Activated CD4-positive, alpha-beta T cell treated with anti-CD3 and anti-CD28 coated beads for 48 hours (primary cell): ENCODE results near the gene AASDHPPT.

Experiments
- DNase-seq: peaks from one replicate; pipeline ENCODE4 v3.0.0-alpha.2; 2020

AASDHPPT gene

GRCh38 chr11:106086850-106087249 lies 9.4 kb downstream of the AASDHPPT start:
- DNase-seq, result no peak

- DNase-seq, result peak; percentile 63
Measured at GRCh38 chr11:106087815-106088435, 10.5 kb downstream of the AASDHPPT start.

- no peak for DNase-seq
Measured at GRCh38 chr11:106088896-106089295, 11.4 kb downstream of the AASDHPPT start.

GRCh38 chr11:106091480-106092123 lies 14.1 kb downstream of the AASDHPPT start:
- peak; percentile 34 for DNase-seq

- DNase-seq, result no peak
Measured at GRCh38 chr11:106092446-106092845, 15.0 kb downstream of the AASDHPPT start.

GRCh38 chr11:106098893-106099553 lies 21.6 kb downstream of the AASDHPPT start:
- no peak for DNase-seq

- no peak for DNase-seq
Measured at GRCh38 chr11:106101370-106101769, 23.9 kb downstream of the AASDHPPT start.

- no peak for DNase-seq
Measured at GRCh38 chr11:106101819-106102218, 24.4 kb downstream of the AASDHPPT start.

- no peak for DNase-seq
Measured at GRCh38 chr11:106105986-106106385, 28.5 kb downstream of the AASDHPPT start.

- no peak for DNase-seq
Measured at GRCh38 chr11:106121570-106122320, 44.3 kb downstream of the AASDHPPT start.

- no peak for DNase-seq
Measured at GRCh38 chr11:106127604-106128003, 50.1 kb downstream of the AASDHPPT start.

- no peak for DNase-seq
Measured at GRCh38 chr11:106128740-106129139, 51.3 kb downstream of the AASDHPPT start.

GRCh38 chr11:106131998-106132397 lies 54.5 kb downstream of the AASDHPPT start:
- DNase-seq, result no peak

- DNase-seq, result no peak
Measured at GRCh38 chr11:106132582-106133354, 55.3 kb downstream of the AASDHPPT start.

GRCh38 chr11:106133529-106133928 lies 56.1 kb downstream of the AASDHPPT start:
- no peak for DNase-seq

GRCh38 chr11:106137061-106137460 lies 59.6 kb downstream of the AASDHPPT start:
- DNase-seq, result no peak

- no peak for DNase-seq
Measured at GRCh38 chr11:106137758-106138157, 60.3 kb downstream of the AASDHPPT start.
